GM12801 (cell line): ENCODE measurements around the gene MACO1.

Source experiments
- TF ChIP-seq, protein P1 (sequence below): IDR thresholded peaks from one replicate; pipeline ENCODE4 v1.5.1; 2011; ENCODE audit warnings: control low read depth; ENCODE audit not compliant: insufficient read length; ENCODE audit errors: extremely low read depth

MACO1 gene

DNA sequence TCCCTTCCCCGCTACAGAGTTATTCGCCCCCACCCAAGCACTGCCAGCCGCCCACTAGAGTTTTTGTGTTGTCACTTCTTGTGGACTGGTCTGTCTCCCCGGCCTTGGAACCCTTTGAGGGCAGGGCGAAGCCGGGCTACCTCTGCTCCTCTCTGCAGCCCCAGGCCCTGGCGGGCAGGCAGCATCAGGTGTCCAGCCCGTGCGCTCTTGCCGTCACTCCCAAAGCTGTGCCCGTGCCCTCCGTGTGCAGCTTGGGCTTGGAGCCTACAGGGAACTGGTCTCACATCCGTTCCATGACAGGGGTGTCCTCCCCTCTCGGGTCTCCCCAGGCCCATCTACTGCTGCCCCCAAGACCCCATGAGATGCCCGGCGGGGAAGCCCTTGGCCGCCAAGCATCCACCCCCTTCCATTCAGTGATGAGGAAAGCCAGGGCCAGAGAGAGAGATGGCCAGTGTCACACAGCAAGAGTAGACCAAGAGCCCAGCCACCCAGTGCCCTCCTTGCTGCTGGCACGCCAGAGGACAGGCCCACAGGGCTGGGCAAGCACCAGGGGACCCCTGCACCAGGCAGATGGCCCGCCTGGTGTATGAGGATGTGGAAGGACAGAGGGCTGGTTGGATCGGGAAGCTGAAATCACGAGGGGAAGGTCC, 97.4 kb downstream of the MACO1 start:
- TF ChIP-seq, protein P1, sequence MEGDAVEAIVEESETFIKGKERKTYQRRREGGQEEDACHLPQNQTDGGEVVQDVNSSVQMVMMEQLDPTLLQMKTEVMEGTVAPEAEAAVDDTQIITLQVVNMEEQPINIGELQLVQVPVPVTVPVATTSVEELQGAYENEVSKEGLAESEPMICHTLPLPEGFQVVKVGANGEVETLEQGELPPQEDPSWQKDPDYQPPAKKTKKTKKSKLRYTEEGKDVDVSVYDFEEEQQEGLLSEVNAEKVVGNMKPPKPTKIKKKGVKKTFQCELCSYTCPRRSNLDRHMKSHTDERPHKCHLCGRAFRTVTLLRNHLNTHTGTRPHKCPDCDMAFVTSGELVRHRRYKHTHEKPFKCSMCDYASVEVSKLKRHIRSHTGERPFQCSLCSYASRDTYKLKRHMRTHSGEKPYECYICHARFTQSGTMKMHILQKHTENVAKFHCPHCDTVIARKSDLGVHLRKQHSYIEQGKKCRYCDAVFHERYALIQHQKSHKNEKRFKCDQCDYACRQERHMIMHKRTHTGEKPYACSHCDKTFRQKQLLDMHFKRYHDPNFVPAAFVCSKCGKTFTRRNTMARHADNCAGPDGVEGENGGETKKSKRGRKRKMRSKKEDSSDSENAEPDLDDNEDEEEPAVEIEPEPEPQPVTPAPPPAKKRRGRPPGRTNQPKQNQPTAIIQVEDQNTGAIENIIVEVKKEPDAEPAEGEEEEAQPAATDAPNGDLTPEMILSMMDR = no peak

GRCh38 chr1:25528881-25529517, 98.3 kb downstream of the MACO1 start:
- TF ChIP-seq, protein P1 = no peak

DNA sequence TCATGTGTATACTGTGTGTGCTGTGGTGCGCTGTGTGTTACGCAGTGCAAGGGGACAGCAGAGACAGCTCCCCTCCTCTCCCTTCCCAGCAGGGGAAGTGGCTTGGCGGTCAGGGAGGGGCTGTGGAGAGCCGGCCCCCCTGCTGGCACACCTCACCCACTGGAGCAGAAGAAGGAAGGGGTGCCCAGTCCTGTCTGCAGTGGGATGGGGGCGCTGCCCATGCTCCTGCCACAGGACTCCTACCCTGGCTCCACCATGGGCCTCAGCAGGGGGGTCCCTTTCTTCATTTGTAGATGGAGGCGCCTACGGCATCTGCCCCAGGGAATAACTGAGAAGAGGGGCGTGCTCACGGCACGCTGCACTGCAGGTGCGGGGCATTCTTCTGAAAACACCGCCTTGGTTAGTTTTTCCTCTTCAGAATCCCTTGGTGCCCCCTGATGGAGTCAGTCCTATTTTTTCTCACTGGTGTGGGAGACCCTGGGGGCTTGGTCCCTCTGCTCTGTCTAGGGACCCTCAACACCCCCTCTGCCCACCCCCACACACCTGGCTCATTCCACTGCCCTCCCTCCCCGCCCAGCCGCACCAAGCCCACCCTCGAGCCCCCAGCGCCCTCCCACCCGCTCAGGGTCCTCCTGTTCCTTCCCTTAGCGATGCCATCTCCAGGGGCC, 99.0 kb downstream of the MACO1 start:
- TF ChIP-seq, protein P1 = no peak

DNA sequence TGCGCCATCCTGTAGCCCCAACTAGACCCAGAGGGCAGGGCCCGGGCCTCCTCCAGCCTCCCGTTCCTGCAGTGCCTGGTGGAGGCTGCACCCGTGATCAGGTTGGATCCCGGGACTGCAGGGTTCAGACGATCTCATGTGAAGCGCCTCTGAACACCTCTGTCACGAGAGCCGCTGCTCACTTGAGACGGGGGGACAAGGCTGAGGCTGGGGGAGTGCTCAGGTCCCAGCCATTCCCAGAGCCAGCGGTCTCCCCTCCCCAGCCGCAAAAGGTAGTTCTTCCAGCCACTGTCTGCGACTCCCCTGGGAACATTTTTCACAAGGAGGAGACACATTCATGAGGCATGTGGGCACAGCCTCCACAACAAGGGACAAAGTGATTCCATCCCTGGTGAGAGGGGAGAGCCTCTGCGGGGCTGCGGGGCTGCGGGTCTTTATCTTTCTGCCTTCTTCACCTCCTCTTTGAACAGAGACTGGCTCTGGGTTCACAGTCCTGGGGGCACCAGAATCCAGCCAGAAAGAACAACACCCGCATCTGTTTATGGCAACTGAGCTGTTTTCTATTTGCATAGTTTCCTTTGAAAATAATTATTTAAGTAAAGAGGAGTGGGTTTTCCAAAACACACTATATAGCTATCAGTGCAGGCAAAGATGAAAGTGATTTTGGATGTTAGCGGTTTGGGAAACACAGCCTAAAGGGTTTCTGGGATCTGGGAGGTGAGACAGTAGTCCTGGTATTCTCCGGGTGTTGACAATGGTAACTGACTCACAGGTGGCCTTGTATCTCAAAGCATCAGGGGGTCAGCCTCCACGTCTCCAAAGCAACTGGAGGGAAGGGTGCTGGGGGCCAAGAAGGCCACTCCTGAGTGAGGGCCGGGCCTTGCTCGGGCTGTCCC, 99.7 kb downstream of the MACO1 start:
- TF ChIP-seq, protein P1 = no peak

DNA sequence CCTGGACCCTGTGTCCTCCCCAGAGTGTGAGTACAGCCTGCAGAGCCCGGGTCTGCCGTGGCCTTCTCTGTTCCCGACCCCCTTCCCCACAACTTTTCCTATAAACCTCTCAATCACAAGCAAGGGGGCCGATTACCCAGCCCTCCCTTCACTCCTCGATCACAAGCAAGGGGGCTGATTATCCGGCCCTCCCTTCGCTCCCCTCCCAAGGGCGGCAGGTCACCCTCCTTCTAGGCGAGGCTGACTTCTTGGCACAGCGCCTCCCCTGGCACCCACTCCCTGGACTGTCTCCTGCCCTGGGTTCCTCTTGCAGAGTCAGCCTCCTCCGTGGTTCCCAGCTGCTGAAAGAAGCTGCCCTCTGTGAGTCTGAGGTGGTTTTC, 100.4 kb downstream of the MACO1 start:
- TF ChIP-seq, protein P1 = no peak

DNA sequence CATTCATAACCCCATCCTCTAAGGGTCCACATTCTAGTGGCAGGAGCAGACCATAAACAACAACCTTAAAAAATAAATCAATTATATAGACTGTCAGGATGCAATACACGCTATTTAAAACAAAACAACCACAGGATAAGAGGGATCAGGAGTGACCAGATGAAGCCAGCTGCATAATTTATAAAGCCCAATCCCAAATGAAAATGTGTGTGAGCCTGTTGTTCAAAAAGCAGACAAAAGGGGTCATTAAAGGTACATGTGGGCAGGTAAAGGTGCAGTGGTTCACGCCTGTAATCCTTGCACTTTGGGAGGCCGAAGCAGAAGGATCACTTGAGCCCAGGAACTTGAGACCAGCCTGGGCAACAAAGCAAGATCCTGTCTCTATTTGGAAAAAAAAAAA, 102.3 kb downstream of the MACO1 start:
- TF ChIP-seq, protein P1 = no peak
